Gastroesophageal sphincter (tissue), 4 donors: ENCODE data around the gene BLTP1. TPM values are rescaled to one million over a fixed set of nuclear protein-coding genes. Genes with fewer than 3 reads are reported as not detected.

Source experiments
- ATAC-seq: fragments of 150-250 bp; one replicate; pipeline ENCODE4 v1.9.1; 2016; ENCODE audit warnings: mild to moderate bottlenecking, moderate library complexity
- H3K27ac ChIP-seq, 4 donors: fragments of 200-600 bp; sonication (generic) in 3 of 4; 1 replicate in 3 of 4; 2 replicates in 1 of 4; pipeline ENCODE4 v1.5.1; 2016 to 2019
- H3K27me3 ChIP-seq: fragments of 200-600 bp; sonication (generic); one replicate; pipeline ENCODE4 v1.5.1; 2019
- H3K36me3 ChIP-seq, 2 donors: fragments of 200-600 bp; sonication (generic); one replicate each; pipeline ENCODE4 v1.5.1; 2019; ENCODE audit warnings: control low read depth in 1 of 2
- H3K4me1 ChIP-seq, 3 donors: fragments of 200-600 bp; sonication (generic); 1 replicate in 2 of 3; 2 replicates in 1 of 3; pipeline ENCODE4 v1.5.1; 2016 to 2019; ENCODE audit warnings: control low read depth in 2 of 3
- H3K4me3 ChIP-seq, 2 donors: fragments of 200-600 bp; sonication (generic); one replicate each; pipeline ENCODE4 v1.5.1; 2019; ENCODE audit warnings: mild to moderate bottlenecking in 1 of 2, moderate library complexity in 1 of 2
- H3K9me3 ChIP-seq, 3 donors: fragments of 200-600 bp; sonication (generic); one replicate each; pipeline ENCODE4 v1.5.1; 2017 to 2019; ENCODE audit warnings: control low read depth in 2 of 3
- EP300 ChIP-seq: sonication (generic); formaldehyde crosslinking; IDR thresholded peaks from one replicate; pipeline ENCODE4 v1.6.1; 2017; ENCODE audit warnings: antibody characterized with exemption, mild to moderate bottlenecking
- POLR2A ChIP-seq, 2 donors: fragments of 450-650 bp; IDR thresholded peaks; one replicate each; pipeline ENCODE4 v1.6.1; 2017; ENCODE audit warnings: antibody characterized with exemption in 2 of 2, mild to moderate bottlenecking in 2 of 2, moderate library complexity in 1 of 2
- POLR2AphosphoS5 ChIP-seq: sonication (generic); formaldehyde crosslinking; IDR thresholded peaks from one replicate; pipeline ENCODE4 v1.6.1; 2017; ENCODE audit warnings: antibody characterized with exemption
- WGBS, 2 donors: methylation state at CpG; one replicate each; pipeline ENCODE4 v1.1.5; 2018; ENCODE audit warnings: low coverage in 1 of 2; 5-methylcytosine and 5-hydroxymethylcytosine counted together
- total RNA-seq, 4 donors: library from RNA; depleted of rRNA; stranded (reverse); fragments of >200 nt; gene quantifications; one replicate each; pipeline ENCODE4 v1.1.0, GENCODE V29; 2016
- TF ChIP-seq, protein P1 (sequence below), 4 experiments: fragments of 200-600 bp in 2 of 4; fragments of 450-650 bp in 2 of 4; sonication (generic) in 1 of 4; IDR thresholded peaks; one replicate each; pipeline ENCODE4 v1.5.1; 2017 to 2019; ENCODE audit warnings: antibody characterized with exemption in 4 of 4, mild to moderate bottlenecking in 2 of 4, moderate library complexity in 2 of 4

The BLTP1 gene
- total RNA-seq, 4 donors from 2014 or later = 74.6 to 183 (median 107) TPM

- Histone ChIP-seq H3K9me3 (no peaks in the 10 kb centered on the region), H3K4me3 (no peak overlapping the region), H3K36me3 (peaks cover 7 to 18% of the 10 kb centered on the region in 2 donors), H3K27me3 (no peaks in the 10 kb centered on the region), H3K27ac (no peak overlapping the region), H3K4me1 (peaks cover 0 to 41% (median 0%) of the 10 kb centered on the region in 3 donors)
- TF ChIP-seq POLR2AphosphoS5 (no peak), EP300 (no peak), POLR2A (IDR thresholded peaks at IDR 0.05) (no peak)
- TF ChIP-seq, protein P1, sequence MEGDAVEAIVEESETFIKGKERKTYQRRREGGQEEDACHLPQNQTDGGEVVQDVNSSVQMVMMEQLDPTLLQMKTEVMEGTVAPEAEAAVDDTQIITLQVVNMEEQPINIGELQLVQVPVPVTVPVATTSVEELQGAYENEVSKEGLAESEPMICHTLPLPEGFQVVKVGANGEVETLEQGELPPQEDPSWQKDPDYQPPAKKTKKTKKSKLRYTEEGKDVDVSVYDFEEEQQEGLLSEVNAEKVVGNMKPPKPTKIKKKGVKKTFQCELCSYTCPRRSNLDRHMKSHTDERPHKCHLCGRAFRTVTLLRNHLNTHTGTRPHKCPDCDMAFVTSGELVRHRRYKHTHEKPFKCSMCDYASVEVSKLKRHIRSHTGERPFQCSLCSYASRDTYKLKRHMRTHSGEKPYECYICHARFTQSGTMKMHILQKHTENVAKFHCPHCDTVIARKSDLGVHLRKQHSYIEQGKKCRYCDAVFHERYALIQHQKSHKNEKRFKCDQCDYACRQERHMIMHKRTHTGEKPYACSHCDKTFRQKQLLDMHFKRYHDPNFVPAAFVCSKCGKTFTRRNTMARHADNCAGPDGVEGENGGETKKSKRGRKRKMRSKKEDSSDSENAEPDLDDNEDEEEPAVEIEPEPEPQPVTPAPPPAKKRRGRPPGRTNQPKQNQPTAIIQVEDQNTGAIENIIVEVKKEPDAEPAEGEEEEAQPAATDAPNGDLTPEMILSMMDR (IDR thresholded peaks at IDR 0.05) = no peak
- ATAC-seq = no peak
- 92 to 95% methylated on average over 1 of the region's 1 CpG for WGBS, 2 donors
Measured at GRCh38 chr4:122172266-122172665, 20.1 kb downstream of the BLTP1 start.

- H3K4me3 ChIP-seq = no peak overlapping the region
- TF ChIP-seq POLR2A (IDR thresholded peaks at IDR 0.05) (no peak), POLR2AphosphoS5 (no peak), EP300 (no peak)
- TF ChIP-seq, protein P1 (IDR thresholded peaks at IDR 0.05) = no peak
- no peak for ATAC-seq
- H3K27ac ChIP-seq = no peak overlapping the region
- no peaks in the 10 kb centered on the region for H3K9me3 ChIP-seq
- 80 to 100% methylated on average over 1 of the region's 1 CpG for WGBS, 2 donors
- no peaks in the 10 kb centered on the region for H3K4me1 ChIP-seq
- no peaks in the 10 kb centered on the region for H3K27me3 ChIP-seq
- H3K36me3 ChIP-seq = peaks cover 7 to 77% of the 10 kb centered on the region in 2 donors
Measured at GRCh38 chr4:122178961-122179360, 26.8 kb downstream of the BLTP1 start.

- TF ChIP-seq POLR2AphosphoS5 (no peak), EP300 (no peak), POLR2A (IDR thresholded peaks at IDR 0.05) (no peak)
- TF ChIP-seq, protein P1 (IDR thresholded peaks at IDR 0.05) = no peak
- no peaks in the 10 kb centered on the region for H3K9me3 ChIP-seq
- H3K36me3 ChIP-seq = peaks cover 0 to 80% of the 10 kb centered on the region in 2 donors
- 100% methylated on average over 1 of the region's 1 CpG for WGBS, 2 donors
- no peaks in the 10 kb centered on the region for H3K27me3 ChIP-seq
- no peak overlapping the region for H3K4me3 ChIP-seq
- no peaks in the 10 kb centered on the region for H3K4me1 ChIP-seq
- no peak for ATAC-seq
- no peak overlapping the region for H3K27ac ChIP-seq
Measured at GRCh38 chr4:122195718-122196117, 43.6 kb downstream of the BLTP1 start.

Other genes with a start within 250 kb of the BLTP1 start
- 1 to 10 TPM in 2 of 4 donors, under 1 TPM in 2; 0.50 to 8.9 (median 3.3) TPM for gene TRPC3, start 200.3 kb upstream of the BLTP1 start, total RNA-seq
- not detected for gene ADAD1, start 226.7 kb downstream of the BLTP1 start, total RNA-seq